Mesenchymal stem cell (in vitro differentiated cells and primary cell): Measurements from ENCODE around the gene FBXL20.

ENCODE experiments used
- DNase-seq: peaks from one replicate; pipeline ENCODE4 v3.0.0-alpha.2; 2013
- H2AFZ ChIP-seq: one replicate; pipeline ENCODE4 v1.6.1; 2013; ENCODE audit warnings: low read depth, mild to moderate bottlenecking, control low read depth, inconsistent platforms, low read length, moderate library complexity
- H2AK5ac ChIP-seq: 2 replicates; pipeline ENCODE4 v1.6.1; 2013; ENCODE audit warnings: low read length, moderate library complexity, mild to moderate bottlenecking, inconsistent platforms; ENCODE audit not compliant: severe bottlenecking
- H2BK120ac ChIP-seq: one replicate; pipeline ENCODE4 v1.6.1; 2013; ENCODE audit warnings: low read depth, mild to moderate bottlenecking, inconsistent platforms, low read length, moderate library complexity
- H2BK12ac ChIP-seq, 2 experiments: one replicate each; pipeline ENCODE4 v1.6.1; 2013; ENCODE audit warnings: inconsistent platforms in 2 of 2, low read length in 2 of 2, mild to moderate bottlenecking in 2 of 2, moderate library complexity in 2 of 2, control low read depth in 1 of 2
- H2BK15ac ChIP-seq: one replicate; pipeline ENCODE4 v1.6.1; 2013; ENCODE audit warnings: mild to moderate bottlenecking, low read depth, inconsistent platforms; ENCODE audit not compliant: poor library complexity, severe bottlenecking
- H2BK5ac ChIP-seq: 2 replicates; pipeline ENCODE4 v1.6.1; 2013; ENCODE audit warnings: low read depth, mild to moderate bottlenecking, low read length, control low read depth, inconsistent platforms; ENCODE audit not compliant: poor library complexity, severe bottlenecking
- H3K14ac ChIP-seq, 2 experiments: one replicate each; pipeline ENCODE4 v1.6.1; 2013; ENCODE audit warnings: inconsistent platforms in 2 of 2, low read length in 2 of 2, control low read depth in 1 of 2, mild to moderate bottlenecking in 1 of 2, moderate library complexity in 1 of 2
- H3K18ac ChIP-seq, 2 experiments: one replicate each; pipeline ENCODE4 v1.6.1; 2013; ENCODE audit warnings: inconsistent platforms in 2 of 2, low read length in 2 of 2, control low read depth in 1 of 2, low read depth in 1 of 2, mild to moderate bottlenecking in 1 of 2
- H3K23ac ChIP-seq, 2 experiments: one replicate each; pipeline ENCODE4 v1.6.1; 2013; ENCODE audit warnings: inconsistent platforms in 2 of 2, low read length in 2 of 2, mild to moderate bottlenecking in 2 of 2, moderate library complexity in 2 of 2, control low read depth in 1 of 2
- H3K27ac ChIP-seq: 2 replicates; pipeline ENCODE4 v1.5.1; 2013; ENCODE audit warnings: mild to moderate bottlenecking, moderate library complexity, low read length, control low read depth, inconsistent platforms; ENCODE audit not compliant: poor library complexity, severe bottlenecking
- H3K27me3 ChIP-seq, 2 experiments: 2 replicates each; pipeline versions ENCODE4 v1.6.1 to v1.7.0; 2013; ENCODE audit warnings: low read length in 2 of 2, mild to moderate bottlenecking in 2 of 2, moderate library complexity in 2 of 2, control low read depth in 1 of 2, inconsistent platforms in 1 of 2; ENCODE audit not compliant: control insufficient read depth in 1 of 2, insufficient read depth in 1 of 2
- H3K36me3 ChIP-seq, 2 experiments: 2 replicates each; pipeline versions ENCODE4 v1.6.1 to v1.7.0; 2013; ENCODE audit warnings: low read length in 2 of 2, control low read depth in 1 of 2, inconsistent platforms in 1 of 2, low read depth in 1 of 2, mild to moderate bottlenecking in 1 of 2; ENCODE audit not compliant: insufficient read depth in 2 of 2, control insufficient read depth in 1 of 2
- H3K4ac ChIP-seq, 2 experiments: one replicate each; pipeline ENCODE4 v1.6.1; 2013; ENCODE audit warnings: inconsistent platforms in 2 of 2, low read length in 2 of 2, mild to moderate bottlenecking in 2 of 2, moderate library complexity in 2 of 2, control low read depth in 1 of 2, low read depth in 1 of 2
- H3K4me1 ChIP-seq: 2 replicates; pipeline ENCODE4 v1.6.1; 2013; ENCODE audit warnings: low read depth, low read length, control low read depth; ENCODE audit not compliant: control insufficient read depth, insufficient read depth
- H3K4me2 ChIP-seq: 2 replicates; pipeline ENCODE4 v1.6.1; 2013; ENCODE audit warnings: low read length, mild to moderate bottlenecking, inconsistent platforms; ENCODE audit not compliant: poor library complexity, severe bottlenecking
- H3K4me3 ChIP-seq, 2 experiments: 2 replicates each; pipeline versions ENCODE4 v1.5.1 to v1.7.0; 2013; ENCODE audit warnings: low read length in 2 of 2, mild to moderate bottlenecking in 2 of 2, control low read depth in 1 of 2, low read depth in 1 of 2; ENCODE audit not compliant: insufficient read depth in 1 of 2
- H3K79me1 ChIP-seq: replicated peaks from 2 replicates; pipeline ENCODE4 v1.6.1; 2013; ENCODE audit warnings: mild to moderate bottlenecking, control low read depth, low read length, inconsistent platforms; ENCODE audit not compliant: poor library complexity, severe bottlenecking
- H3K9ac ChIP-seq: 2 replicates; pipeline ENCODE4 v1.7.0; 2013; ENCODE audit warnings: mild to moderate bottlenecking, low read length, moderate library complexity
- H3K9me3 ChIP-seq: 2 replicates; pipeline ENCODE4 v1.7.0; 2013; ENCODE audit warnings: mild to moderate bottlenecking, low read length; ENCODE audit not compliant: control insufficient read depth
- H4K8ac ChIP-seq: one replicate; pipeline ENCODE4 v1.6.1; 2013; ENCODE audit warnings: inconsistent platforms, mild to moderate bottlenecking, low read length, moderate library complexity
- H4K91ac ChIP-seq: one replicate; pipeline ENCODE4 v1.6.1; 2013; ENCODE audit warnings: mild to moderate bottlenecking, low read length, inconsistent platforms
- WGBS: methylation state at CpG from one replicate; pipeline ENCODE4 v1.1.7; 2013; ENCODE audit warnings: mixed read lengths; 5-methylcytosine and 5-hydroxymethylcytosine counted together

The FBXL20 gene

DNA sequence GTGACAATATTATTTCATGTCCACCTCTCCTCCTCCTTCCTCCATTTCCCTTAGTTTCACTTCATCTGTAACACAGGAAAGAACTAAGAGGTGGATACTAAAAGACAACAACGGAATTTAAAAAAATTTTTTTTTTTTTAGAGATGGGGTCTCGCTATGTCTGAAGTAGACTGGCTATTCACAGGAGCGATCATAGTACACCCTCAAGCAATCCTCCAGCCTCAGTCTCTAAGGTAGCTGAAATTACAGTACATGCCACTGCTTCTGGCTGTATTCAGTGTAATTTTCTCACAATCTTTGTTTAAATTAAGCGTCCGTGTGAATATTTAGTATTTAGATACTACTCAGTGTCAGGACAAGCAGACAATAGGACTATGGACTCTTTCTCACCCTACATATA lies 35.6 kb downstream of the FBXL20 start:
- no peak overlapping the region for H3K27ac ChIP-seq
- no peak overlapping the region for H2AK5ac ChIP-seq
- peak overlapping the region in 1 of 2 experiments; percentile 65 for H3K4me3 ChIP-seq
- no peak overlapping the region for H2BK12ac ChIP-seq
- WGBS: 96% methylated on average over 4 of the region's 5 CpGs
- H2BK120ac ChIP-seq: no peak overlapping the region
- no peak overlapping the region for H3K4me2 ChIP-seq
- H3K14ac ChIP-seq: no peak overlapping the region
- H4K91ac ChIP-seq: no peak overlapping the region
- H4K8ac ChIP-seq: no peak overlapping the region
- H3K79me1 ChIP-seq: peaks cover 11% of the 10 kb centered on the region
- H3K18ac ChIP-seq: no peak overlapping the region
- peak overlapping the region; percentile 80 for H3K9ac ChIP-seq
- H2AFZ ChIP-seq: no peak overlapping the region
- H2BK5ac ChIP-seq: no peak overlapping the region
- DNase-seq: no peak
- H3K36me3 ChIP-seq: no peaks in the 10 kb centered on the region
- H2BK15ac ChIP-seq: no peak overlapping the region
- no peak overlapping the region for H3K23ac ChIP-seq
- H3K9me3 ChIP-seq: no peaks in the 10 kb centered on the region
- no peak overlapping the region for H3K4ac ChIP-seq
- no peaks in the 10 kb centered on the region for H3K4me1 ChIP-seq
- no peaks in the 10 kb centered on the region for H3K27me3 ChIP-seq

DNA sequence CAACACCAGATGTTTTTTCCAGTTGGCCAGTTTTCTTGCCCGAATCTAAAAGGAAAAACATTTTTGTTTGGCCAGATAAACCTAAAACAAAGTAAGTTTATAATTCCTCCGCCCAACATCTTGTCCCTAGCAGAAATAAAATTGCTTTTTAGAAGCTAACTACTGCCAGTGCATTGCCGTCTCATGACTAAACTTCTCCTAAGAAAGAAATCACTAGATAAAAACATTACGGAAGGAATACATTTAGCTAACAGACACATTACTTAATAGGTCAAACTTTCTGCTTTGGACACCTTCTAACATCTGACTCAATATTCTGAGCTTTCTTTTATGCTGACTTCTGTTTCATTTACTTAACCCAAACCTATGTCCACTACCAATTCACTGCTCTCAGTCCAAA lies 36.2 kb downstream of the FBXL20 start:
- WGBS: 93% methylated on average over 4 of the region's 4 CpGs
- no peak overlapping the region for H3K23ac ChIP-seq
- H2AK5ac ChIP-seq: no peak overlapping the region
- H3K9ac ChIP-seq: peak overlapping the region; percentile 80
- H3K4ac ChIP-seq: no peak overlapping the region
- H3K18ac ChIP-seq: no peak overlapping the region
- peaks cover 16% of the 10 kb centered on the region for H3K79me1 ChIP-seq
- H3K4me2 ChIP-seq: no peak overlapping the region
- no peaks in the 10 kb centered on the region for H3K27me3 ChIP-seq
- H3K9me3 ChIP-seq: no peaks in the 10 kb centered on the region
- no peak overlapping the region for H4K8ac ChIP-seq
- H3K36me3 ChIP-seq: no peaks in the 10 kb centered on the region
- H2BK12ac ChIP-seq: no peak overlapping the region
- H2BK15ac ChIP-seq: no peak overlapping the region
- no peaks in the 10 kb centered on the region for H3K4me1 ChIP-seq
- DNase-seq: no peak
- no peak overlapping the region for H3K27ac ChIP-seq
- H2AFZ ChIP-seq: no peak overlapping the region
- peak overlapping the region in 1 of 2 experiments; percentile 65 for H3K4me3 ChIP-seq
- H2BK120ac ChIP-seq: no peak overlapping the region
- H4K91ac ChIP-seq: no peak overlapping the region
- no peak overlapping the region for H2BK5ac ChIP-seq
- H3K14ac ChIP-seq: no peak overlapping the region

DNA sequence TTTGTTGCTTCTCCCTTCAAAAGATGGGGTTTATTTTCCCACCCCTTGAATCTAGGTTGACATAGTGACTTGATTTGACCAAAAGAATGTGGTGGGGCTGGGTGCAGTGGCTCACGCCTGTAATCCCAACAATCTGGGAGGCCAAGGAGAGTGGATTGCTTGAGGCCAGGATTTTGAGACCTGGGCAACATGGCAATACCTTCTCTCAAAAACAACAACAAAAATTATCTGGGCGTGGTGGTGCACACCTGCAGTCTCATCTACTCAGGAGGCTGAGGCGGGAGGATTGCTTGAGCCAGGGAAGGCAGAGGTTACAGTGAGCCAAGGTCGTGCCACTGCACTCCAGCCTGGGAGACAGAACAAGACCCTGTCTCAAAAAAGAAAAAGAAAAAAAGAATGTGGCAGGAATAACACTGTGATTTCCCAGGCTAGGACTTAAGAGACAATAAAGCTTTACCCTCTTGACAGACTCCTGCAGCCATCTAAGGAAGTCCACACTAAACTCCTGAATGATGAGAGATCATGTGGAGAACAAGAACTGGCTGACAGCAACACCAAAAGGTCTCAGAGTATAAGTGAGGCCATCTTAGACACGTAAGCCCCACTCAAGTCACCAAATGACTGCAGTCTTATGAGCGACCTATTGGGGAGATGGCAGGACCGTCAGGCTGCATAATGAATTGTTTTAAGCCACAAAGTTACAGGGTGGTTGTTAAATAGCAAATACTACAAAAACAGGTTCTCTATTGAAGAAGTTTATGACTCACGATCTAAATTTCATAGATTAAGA lies 37.0 kb downstream of the FBXL20 start:
- Histone ChIP-seq H3K18ac (no peak overlapping the region), H3K4me1 (no peaks in the 10 kb centered on the region), H3K79me1 (peaks cover 11% of the 10 kb centered on the region), H2AFZ (no peak overlapping the region), H2BK15ac (no peak overlapping the region), H3K4ac (no peak overlapping the region), H3K36me3 (no peaks in the 10 kb centered on the region), H3K9ac (peak overlapping the region; percentile 80), H4K91ac (no peak overlapping the region), H4K8ac (no peak overlapping the region), H2BK120ac (no peak overlapping the region), H3K23ac (no peak overlapping the region), H3K9me3 (no peaks in the 10 kb centered on the region), H3K14ac (no peak overlapping the region), H2BK12ac (no peak overlapping the region), H3K4me2 (no peak overlapping the region), H3K27me3 (no peaks in the 10 kb centered on the region), H2BK5ac (no peak overlapping the region), H3K27ac (no peak overlapping the region), H2AK5ac (no peak overlapping the region), H3K4me3 (peak overlapping the region in 1 of 2 experiments; percentile 65)
- DNase-seq: no peak
- WGBS: 81% methylated on average over 6 of the region's 8 CpGs

DNA sequence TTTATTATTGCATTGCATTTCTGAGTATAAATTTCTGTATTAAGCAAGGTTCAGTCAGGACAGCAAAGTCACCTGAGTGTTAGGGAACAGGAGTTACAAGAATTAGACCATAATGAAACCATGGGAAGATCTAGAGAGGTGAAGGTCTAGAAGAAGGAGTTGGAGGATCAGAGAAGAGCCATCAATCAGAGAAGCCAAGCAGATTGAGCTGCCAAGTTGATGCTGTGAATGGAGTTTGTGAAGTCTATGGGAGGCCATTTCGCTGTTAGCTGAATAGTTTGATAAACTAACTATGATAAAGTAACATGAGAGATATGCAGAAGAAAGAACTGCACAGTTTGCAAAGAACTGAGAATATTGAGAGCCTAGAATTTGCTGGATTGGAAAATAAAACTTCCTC lies 40.4 kb downstream of the FBXL20 start:
- no peak overlapping the region for H3K23ac ChIP-seq
- no peak for DNase-seq
- H3K27ac ChIP-seq: no peak overlapping the region
- H3K79me1 ChIP-seq: peaks cover 21% of the 10 kb centered on the region
- WGBS: 100% methylated on average over 1 of the region's 1 CpG
- H4K91ac ChIP-seq: no peak overlapping the region
- H3K4me3 ChIP-seq: no peak overlapping the region
- H3K36me3 ChIP-seq: peaks cover 0 to 3% of the 10 kb centered on the region in 2 experiments
- H3K4ac ChIP-seq: no peak overlapping the region
- peaks cover 2% of the 10 kb centered on the region for H3K4me1 ChIP-seq
- H2BK120ac ChIP-seq: no peak overlapping the region
- H2AK5ac ChIP-seq: no peak overlapping the region
- no peak overlapping the region for H2BK15ac ChIP-seq
- H2BK12ac ChIP-seq: no peak overlapping the region
- no peaks in the 10 kb centered on the region for H3K9me3 ChIP-seq
- H4K8ac ChIP-seq: no peak overlapping the region
- no peak overlapping the region for H3K9ac ChIP-seq
- H3K14ac ChIP-seq: no peak overlapping the region
- no peak overlapping the region for H3K4me2 ChIP-seq
- no peak overlapping the region for H3K18ac ChIP-seq
- no peak overlapping the region for H2BK5ac ChIP-seq
- H2AFZ ChIP-seq: no peak overlapping the region
- H3K27me3 ChIP-seq: no peaks in the 10 kb centered on the region
